GM21717 (cell line): Measurements from ENCODE around the gene C20orf204.
A peak's percentile ranks its signal among the peaks of the same experiment; 100 is the strongest.

Experiments used
- ATAC-seq: cut with Tn5 transposase; IDR thresholded peaks from one replicate; pipeline ENCODE4 v1.9.1; 2021; ENCODE audit warnings: mild to moderate bottlenecking, moderate library complexity; ENCODE audit not compliant: unreplicated experiment

C20orf204 gene

GRCh38 chr20:64025826-64026412 is 10.1 kb upstream of the C20orf204 start:
- no peak for ATAC-seq

GRCh38 chr20:64027981-64028685 is 7.8 kb upstream of the C20orf204 start:
- no peak for ATAC-seq

- no peak for ATAC-seq
Measured at GRCh38 chr20:64029293-64030117, 6.5 kb upstream of the C20orf204 start.

GRCh38 chr20:64030371-64031134 is 5.4 kb upstream of the C20orf204 start:
- ATAC-seq: no peak

GRCh38 chr20:64031822-64032314 is 4.1 kb upstream of the C20orf204 start:
- no peak for ATAC-seq

- no peak for ATAC-seq
Measured at GRCh38 chr20:64032706-64033624, 3.0 kb upstream of the C20orf204 start.

GRCh38 chr20:64033981-64034493 is 1.9 kb upstream of the C20orf204 start:
- ATAC-seq: no peak

- no peak for ATAC-seq
Measured at GRCh38 chr20:64035066-64035932, 683 bp upstream of the C20orf204 start.

- ATAC-seq: no peak
Measured at GRCh38 chr20:64036346-64037198, 590 bp downstream of the C20orf204 start.

- ATAC-seq: no peak
Measured at GRCh38 chr20:64037199-64037497, 1.2 kb downstream of the C20orf204 start.

GRCh38 chr20:64037498-64038213 is 1.7 kb downstream of the C20orf204 start:
- ATAC-seq: no peak

GRCh38 chr20:64038224-64038564 is 2.2 kb downstream of the C20orf204 start:
- peak; percentile 34 for ATAC-seq

GRCh38 chr20:64038565-64039292 is 2.7 kb downstream of the C20orf204 start:
- peak; percentile 42 for ATAC-seq

- no peak for ATAC-seq
Measured at GRCh38 chr20:64039293-64040160, 3.5 kb downstream of the C20orf204 start.

GRCh38 chr20:64040231-64041039 is 4.5 kb downstream of the C20orf204 start:
- ATAC-seq: no peak
